Heart left ventricle (tissue), 13 donors: Measurements from ENCODE around the gene FGF22.

Experiments used
- POLR2A ChIP-seq, 2 donors: fragments of 450-650 bp; IDR thresholded peaks; one replicate each; pipeline ENCODE4 v1.6.1; 2017; ENCODE audit warnings: antibody characterized with exemption in 2 of 2, mild to moderate bottlenecking in 2 of 2, moderate library complexity in 2 of 2
- TF ChIP-seq, protein P1 (sequence below), 12 donors: fragments of 200-600 bp; sonication (generic) in 4 of 12; IDR thresholded peaks; one replicate each; pipeline versions ENCODE4 v1.5.0 to v1.8.0; 2018 to 2022; ENCODE audit warnings: antibody characterized with exemption in 12 of 12, mild to moderate bottlenecking in 5 of 12
- donor health status: ischemic (EF 13 %, LVEDD 7.1; RV severe dilation, severe dysfunction).
- donor health status: DM: no; HTN: yes; CAD: no.
- donor health status: DM: no; HTN: no; CAD: no.
- donor health status: ischemic (EF 25% LVEDD 6.9; RV normal size, moderate dysfunction).
- donor health status: ischemic (EF 25% LVEDD 5.7; RV mildly dilated, moderate dysfunction).
- donor health status: ischemic (EF 35%, LVEDD 5.7; RV mildly dilated, moderate dysfunction).
- donor health status: nonischemic (EF 11% LVEDD 7.7; RV severe dilation, severe dysfunction).
- donor health status: DM: yes; HTN: yes; CAD: no.
- donor health status: PGD.
- donor health status: ischemic (EF 29% LVEDD 5.4; RV normal size, mild dysfunction).
- donor health status: nonischemic (EF 23%, LVEDD 6.1; RV moderate dilation, normal function).

DNA sequence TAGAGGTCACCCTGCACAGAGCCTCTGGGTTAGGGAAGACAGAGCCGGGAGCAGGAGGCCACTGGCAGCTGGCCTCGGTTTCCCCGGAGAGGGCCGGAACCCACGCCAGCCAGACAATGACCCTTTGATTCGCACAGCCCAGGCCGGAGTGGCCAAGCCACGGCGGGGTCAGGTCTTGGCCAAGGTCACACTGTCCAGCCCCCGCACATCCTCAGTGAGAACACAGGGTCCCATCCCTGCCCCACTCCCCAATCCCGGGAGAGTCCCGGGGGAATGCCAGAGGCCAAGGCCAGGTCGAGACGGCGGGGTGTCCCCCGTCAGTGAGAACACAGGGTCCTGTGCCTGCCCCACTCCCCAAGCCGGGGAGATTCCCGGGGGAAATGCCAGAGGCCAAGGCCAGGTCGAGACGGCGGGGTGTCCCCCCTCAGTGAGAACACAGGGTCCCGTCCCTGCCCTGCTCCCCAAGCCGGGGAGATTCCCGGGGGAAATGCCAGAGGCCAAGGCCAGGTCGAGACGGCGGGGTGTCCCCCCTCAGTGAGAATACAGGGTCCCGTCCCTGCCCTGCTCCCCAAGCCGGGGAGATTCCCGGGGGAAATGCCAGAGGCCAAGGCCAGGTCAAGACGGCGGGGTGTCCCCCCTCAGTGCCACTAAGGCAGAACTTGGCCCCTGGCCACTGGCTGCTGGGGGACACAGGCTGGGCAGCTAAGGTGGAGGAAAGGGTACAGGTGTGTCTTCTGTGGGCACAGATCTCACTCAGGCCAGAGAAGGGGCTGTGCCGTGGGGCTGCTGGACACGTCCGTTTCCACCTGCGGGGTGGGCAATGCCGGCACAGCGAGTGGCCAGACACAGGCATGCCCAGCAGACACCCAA lies 34.8 kb downstream of the FGF22 start:
- no peak for TF ChIP-seq POLR2A (IDR thresholded peaks at IDR 0.05)
- TF ChIP-seq, protein P1, sequence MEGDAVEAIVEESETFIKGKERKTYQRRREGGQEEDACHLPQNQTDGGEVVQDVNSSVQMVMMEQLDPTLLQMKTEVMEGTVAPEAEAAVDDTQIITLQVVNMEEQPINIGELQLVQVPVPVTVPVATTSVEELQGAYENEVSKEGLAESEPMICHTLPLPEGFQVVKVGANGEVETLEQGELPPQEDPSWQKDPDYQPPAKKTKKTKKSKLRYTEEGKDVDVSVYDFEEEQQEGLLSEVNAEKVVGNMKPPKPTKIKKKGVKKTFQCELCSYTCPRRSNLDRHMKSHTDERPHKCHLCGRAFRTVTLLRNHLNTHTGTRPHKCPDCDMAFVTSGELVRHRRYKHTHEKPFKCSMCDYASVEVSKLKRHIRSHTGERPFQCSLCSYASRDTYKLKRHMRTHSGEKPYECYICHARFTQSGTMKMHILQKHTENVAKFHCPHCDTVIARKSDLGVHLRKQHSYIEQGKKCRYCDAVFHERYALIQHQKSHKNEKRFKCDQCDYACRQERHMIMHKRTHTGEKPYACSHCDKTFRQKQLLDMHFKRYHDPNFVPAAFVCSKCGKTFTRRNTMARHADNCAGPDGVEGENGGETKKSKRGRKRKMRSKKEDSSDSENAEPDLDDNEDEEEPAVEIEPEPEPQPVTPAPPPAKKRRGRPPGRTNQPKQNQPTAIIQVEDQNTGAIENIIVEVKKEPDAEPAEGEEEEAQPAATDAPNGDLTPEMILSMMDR (IDR thresholded peaks at IDR 0.05) = no peak
